Natural killer cell (primary cell): ENCODE data around the gene TCF7L1. TPM values are rescaled to one million over a fixed set of nuclear protein-coding genes. Genes with fewer than 3 reads are reported as not detected.

Experiments used
- ATAC-seq, 3 donors: fragments of 150-1000 bp in 2 of 3; fragments of 200-7000 bp in 1 of 3; cut with Tn5 transposase; 1 replicate in 1 of 3; 2 replicates in 2 of 3; pipeline ENCODE4 v1.10.0; 2021; ENCODE audit warnings: mild to moderate bottlenecking in 2 of 3, moderate library complexity in 2 of 3
- DNase-seq, 2 donors: peaks; one replicate each; pipeline versions ENCODE4 v3.0.0 to v3.0.0-alpha.2; 2013 to 2021; ENCODE audit warnings: mixed read lengths in 1 of 2
- H3K27ac ChIP-seq: one replicate; pipeline ENCODE4 v1.5.1; 2013; ENCODE audit warnings: mild to moderate bottlenecking, low read length
- H3K27me3 ChIP-seq: one replicate; pipeline ENCODE4 v1.6.1; 2013; ENCODE audit warnings: low read length; ENCODE audit not compliant: control insufficient read depth, insufficient read depth
- H3K36me3 ChIP-seq: one replicate; pipeline ENCODE4 v1.6.1; 2013; ENCODE audit warnings: low read length; ENCODE audit not compliant: control insufficient read depth, insufficient read depth
- H3K4me1 ChIP-seq: one replicate; pipeline ENCODE4 v1.6.1; 2013; ENCODE audit warnings: low read length; ENCODE audit not compliant: control insufficient read depth, insufficient read depth
- H3K4me3 ChIP-seq: one replicate; pipeline ENCODE4 v1.5.1; 2013; ENCODE audit warnings: low read length
- H3K9me3 ChIP-seq: one replicate; pipeline ENCODE4 v1.6.1; 2013; ENCODE audit warnings: low read length; ENCODE audit not compliant: control insufficient read depth, insufficient read depth
- H3K27ac Mint-ChIP-seq, 2 donors: one replicate each; pipeline ENCODE4 v1.8.0; 2022; ENCODE audit warnings: mild to moderate bottlenecking in 2 of 2, mixed read lengths in 2 of 2, moderate library complexity in 1 of 2
- H3K27me3 Mint-ChIP-seq, 2 donors: one replicate each; pipeline ENCODE4 v1.8.0; 2022; ENCODE audit warnings: low read depth in 2 of 2, mixed read lengths in 2 of 2
- H3K36me3 Mint-ChIP-seq: one replicate; pipeline ENCODE4 v1.8.0; 2022; ENCODE audit warnings: mixed read lengths
- H3K4me1 Mint-ChIP-seq, 2 donors: one replicate each; pipeline ENCODE4 v1.8.0; 2022; ENCODE audit warnings: mixed read lengths in 2 of 2
- H3K4me3 Mint-ChIP-seq: one replicate; pipeline ENCODE4 v1.8.0; 2022; ENCODE audit warnings: mild to moderate bottlenecking, moderate library complexity, mixed read lengths
- H3K9me3 Mint-ChIP-seq, 2 donors: one replicate each; pipeline ENCODE4 v1.8.0; 2022; ENCODE audit warnings: mixed read lengths in 2 of 2
- WGBS: methylation state at CpG from one replicate; pipeline ENCODE4 v1.1.7; 2013; ENCODE audit warnings: missing lambda C conversion rate; ENCODE audit not compliant: insufficient coverage; 5-methylcytosine and 5-hydroxymethylcytosine counted together
- intact Hi-C: fragments of 100-400 bp; cut with micrococcal nuclease; formaldehyde crosslinking; loops from one replicate; pipeline ENCODE4 v1.14.2; 2022
- total RNA-seq, 4 donors: library from RNA; stranded (reverse); fragments of 120-200 nt in 1 of 4; gene quantifications; one replicate each; pipeline versions ENCODE4 v1.2.3 to v1.2.4, GENCODE V29; 2013 to 2022
- TF ChIP-seq, protein P1 (sequence below): fragments of 200-600 bp; IDR thresholded peaks from one replicate; pipeline ENCODE4 v1.8.0; 2022; ENCODE audit warnings: antibody characterized with exemption

The TCF7L1 gene
- total RNA-seq, 3 donors from 2014 or later (not counting 1 experiment from before 2014, with no cell fraction given), result not detected

DNA sequence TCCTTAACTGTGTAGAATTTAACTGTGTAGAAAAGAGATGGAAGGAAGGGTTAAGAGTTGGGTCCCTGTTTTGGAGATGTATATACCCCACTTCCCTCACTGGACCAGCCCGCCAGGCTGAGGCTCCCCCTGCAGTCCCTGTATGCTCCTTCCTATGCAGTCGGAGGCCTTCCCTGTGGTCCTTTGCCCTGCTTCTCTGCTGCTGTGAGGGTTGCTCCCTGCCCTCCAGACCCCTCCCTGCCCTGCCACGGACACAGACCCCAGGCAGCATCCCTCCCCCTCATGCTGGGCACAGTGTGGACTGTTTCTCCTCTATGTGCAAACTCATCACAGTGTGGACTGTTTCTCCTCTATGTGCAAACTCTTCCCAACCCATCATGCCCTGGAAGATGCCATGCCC, 105.9 kb downstream of the TCF7L1 start:
- intact Hi-C loops, result no loop called here
- Mint-ChIP-seq H3K9me3 (no peaks in the 10 kb centered on the region), H3K36me3 (no peaks in the 10 kb centered on the region), H3K27ac (no peak overlapping the region), H3K27me3 (peaks cover 18 to 26% of the 10 kb centered on the region in 2 donors), H3K4me1 (peaks cover 11 to 12% of the 10 kb centered on the region in 2 donors), H3K4me3 (no peak overlapping the region)
- Histone ChIP-seq H3K4me1 (no peaks in the 10 kb centered on the region), H3K27ac (no peak overlapping the region), H3K4me3 (no peak overlapping the region), H3K36me3 (no peaks in the 10 kb centered on the region), H3K27me3 (no peaks in the 10 kb centered on the region), H3K9me3 (no peaks in the 10 kb centered on the region)
- 82% methylated on average over 3 of the region's 3 CpGs for WGBS
- ATAC-seq (no peak), DNase-seq (no peak)
- TF ChIP-seq, protein P1, sequence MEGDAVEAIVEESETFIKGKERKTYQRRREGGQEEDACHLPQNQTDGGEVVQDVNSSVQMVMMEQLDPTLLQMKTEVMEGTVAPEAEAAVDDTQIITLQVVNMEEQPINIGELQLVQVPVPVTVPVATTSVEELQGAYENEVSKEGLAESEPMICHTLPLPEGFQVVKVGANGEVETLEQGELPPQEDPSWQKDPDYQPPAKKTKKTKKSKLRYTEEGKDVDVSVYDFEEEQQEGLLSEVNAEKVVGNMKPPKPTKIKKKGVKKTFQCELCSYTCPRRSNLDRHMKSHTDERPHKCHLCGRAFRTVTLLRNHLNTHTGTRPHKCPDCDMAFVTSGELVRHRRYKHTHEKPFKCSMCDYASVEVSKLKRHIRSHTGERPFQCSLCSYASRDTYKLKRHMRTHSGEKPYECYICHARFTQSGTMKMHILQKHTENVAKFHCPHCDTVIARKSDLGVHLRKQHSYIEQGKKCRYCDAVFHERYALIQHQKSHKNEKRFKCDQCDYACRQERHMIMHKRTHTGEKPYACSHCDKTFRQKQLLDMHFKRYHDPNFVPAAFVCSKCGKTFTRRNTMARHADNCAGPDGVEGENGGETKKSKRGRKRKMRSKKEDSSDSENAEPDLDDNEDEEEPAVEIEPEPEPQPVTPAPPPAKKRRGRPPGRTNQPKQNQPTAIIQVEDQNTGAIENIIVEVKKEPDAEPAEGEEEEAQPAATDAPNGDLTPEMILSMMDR, result no peak

DNA sequence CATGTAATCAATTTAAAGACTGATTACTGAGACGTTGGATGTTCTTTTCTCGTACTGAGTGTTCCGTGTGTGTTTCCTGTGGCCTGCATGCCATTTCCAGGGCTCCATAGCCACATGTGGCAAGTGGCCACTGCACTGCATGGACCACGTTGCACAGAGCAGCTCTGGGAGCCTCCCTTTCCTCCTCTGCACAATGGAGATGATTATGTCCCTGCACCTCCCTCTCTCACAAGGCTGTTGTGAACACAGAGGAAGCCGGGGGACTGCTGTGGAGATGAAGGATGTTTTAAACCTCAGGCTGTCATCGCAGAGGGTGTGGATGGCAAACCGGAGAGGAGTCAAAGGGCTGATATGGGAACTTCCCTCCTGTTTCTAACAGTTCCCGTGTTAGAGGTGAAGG, 106.9 kb downstream of the TCF7L1 start:
- TF ChIP-seq, protein P1, result no peak
- H3K27ac Mint-ChIP-seq, result no peak overlapping the region
- intact Hi-C loops, result no loop called here

DNA sequence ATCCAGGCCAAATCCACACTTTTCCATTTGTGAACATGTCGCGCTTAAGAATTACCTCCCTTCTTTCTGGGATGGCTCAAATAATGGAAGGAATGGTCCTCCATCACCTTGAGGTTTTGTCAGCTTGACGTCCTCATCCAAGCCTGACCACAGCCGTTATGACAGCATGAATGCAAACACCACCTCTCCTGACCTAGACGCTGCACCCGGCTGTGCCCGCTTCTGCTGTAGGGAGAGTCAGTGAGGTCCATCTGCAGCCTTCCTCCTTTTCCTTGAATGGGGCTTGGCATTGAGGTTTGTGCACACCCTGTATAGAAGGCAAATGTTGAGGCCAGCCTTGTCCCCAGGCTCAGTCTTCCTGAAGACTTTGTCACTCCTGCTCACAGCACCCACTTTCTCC, 109.1 kb downstream of the TCF7L1 start:
- Histone ChIP-seq H3K9me3 (no peaks in the 10 kb centered on the region), H3K4me3 (no peak overlapping the region), H3K4me1 (no peaks in the 10 kb centered on the region), H3K27me3 (no peaks in the 10 kb centered on the region), H3K36me3 (no peaks in the 10 kb centered on the region), H3K27ac (no peak overlapping the region)
- Mint-ChIP-seq H3K27ac (no peak overlapping the region), H3K9me3 (no peaks in the 10 kb centered on the region), H3K36me3 (no peaks in the 10 kb centered on the region), H3K27me3 (peaks cover 27% of the 10 kb centered on the region in 2 donors), H3K4me1 (peaks cover 0 to 4% of the 10 kb centered on the region in 2 donors), H3K4me3 (no peak overlapping the region)
- DNase-seq (no peak), ATAC-seq (no peak)
- 93% methylated on average over 7 of the region's 7 CpGs for WGBS
- TF ChIP-seq, protein P1, result no peak
- intact Hi-C loops, result no loop called here

More for the DNA sequence above, 106.9 kb downstream of the TCF7L1 start:
- H3K9me3 ChIP-seq, result no peaks in the 10 kb centered on the region
- no peak for ATAC-seq
- WGBS, result 74% methylated on average over 7 of the region's 8 CpGs
- H3K4me1 ChIP-seq, result no peaks in the 10 kb centered on the region
- DNase-seq, result no peak
- no peaks in the 10 kb centered on the region for H3K36me3 ChIP-seq
- no peak overlapping the region for H3K4me3 ChIP-seq
- peaks cover 4 to 8% of the 10 kb centered on the region in 2 donors for H3K4me1 Mint-ChIP-seq
- no peaks in the 10 kb centered on the region for H3K36me3 Mint-ChIP-seq
- H3K9me3 Mint-ChIP-seq, result no peaks in the 10 kb centered on the region
- peaks cover 27 to 32% of the 10 kb centered on the region in 2 donors for H3K27me3 Mint-ChIP-seq
- H3K27me3 ChIP-seq, result no peaks in the 10 kb centered on the region
- no peak overlapping the region for H3K4me3 Mint-ChIP-seq
- H3K27ac ChIP-seq, result no peak overlapping the region
